Heart left ventricle (tissue), 13 donors: ENCODE data around the gene ISCU.

Experiments used
- POLR2A ChIP-seq, 2 donors: fragments of 450-650 bp; IDR thresholded peaks; one replicate each; pipeline ENCODE4 v1.6.1; 2017; ENCODE audit warnings: antibody characterized with exemption in 2 of 2, mild to moderate bottlenecking in 2 of 2, moderate library complexity in 2 of 2
- TF ChIP-seq, protein P1 (sequence below), 12 donors: fragments of 200-600 bp; sonication (generic) in 4 of 12; IDR thresholded peaks; one replicate each; pipeline versions ENCODE4 v1.5.0 to v1.8.0; 2018 to 2022; ENCODE audit warnings: antibody characterized with exemption in 12 of 12, mild to moderate bottlenecking in 5 of 12
- donor health status: ischemic (EF 13 %, LVEDD 7.1; RV severe dilation, severe dysfunction).
- donor health status: DM: no; HTN: yes; CAD: no.
- donor health status: DM: no; HTN: no; CAD: no.
- donor health status: ischemic (EF 25% LVEDD 6.9; RV normal size, moderate dysfunction).
- donor health status: ischemic (EF 25% LVEDD 5.7; RV mildly dilated, moderate dysfunction).
- donor health status: ischemic (EF 35%, LVEDD 5.7; RV mildly dilated, moderate dysfunction).
- donor health status: nonischemic (EF 11% LVEDD 7.7; RV severe dilation, severe dysfunction).
- donor health status: DM: yes; HTN: yes; CAD: no.
- donor health status: PGD.
- donor health status: ischemic (EF 29% LVEDD 5.4; RV normal size, mild dysfunction).
- donor health status: nonischemic (EF 23%, LVEDD 6.1; RV moderate dilation, normal function).

DNA sequence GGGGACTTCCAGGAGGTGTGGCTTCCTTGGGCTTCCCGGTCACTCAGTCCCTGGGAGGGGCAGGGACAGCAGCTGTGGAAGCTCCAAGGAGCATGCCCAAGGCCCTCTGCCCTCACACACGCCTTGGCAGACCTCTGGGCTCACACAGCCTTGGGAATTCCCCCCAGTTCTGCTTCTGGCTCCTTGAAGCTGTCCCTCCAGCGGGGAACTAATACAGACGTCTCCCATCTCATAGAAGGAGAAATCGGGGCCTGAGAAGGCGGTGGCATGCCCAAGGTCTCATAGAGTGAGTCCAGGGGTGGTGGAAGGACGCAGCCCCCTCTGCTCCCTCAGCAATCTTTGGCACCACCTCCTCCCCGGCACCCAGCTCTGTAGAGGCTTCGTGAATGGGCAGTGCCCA, 51.2 kb downstream of the ISCU start:
- TF ChIP-seq, protein P1, sequence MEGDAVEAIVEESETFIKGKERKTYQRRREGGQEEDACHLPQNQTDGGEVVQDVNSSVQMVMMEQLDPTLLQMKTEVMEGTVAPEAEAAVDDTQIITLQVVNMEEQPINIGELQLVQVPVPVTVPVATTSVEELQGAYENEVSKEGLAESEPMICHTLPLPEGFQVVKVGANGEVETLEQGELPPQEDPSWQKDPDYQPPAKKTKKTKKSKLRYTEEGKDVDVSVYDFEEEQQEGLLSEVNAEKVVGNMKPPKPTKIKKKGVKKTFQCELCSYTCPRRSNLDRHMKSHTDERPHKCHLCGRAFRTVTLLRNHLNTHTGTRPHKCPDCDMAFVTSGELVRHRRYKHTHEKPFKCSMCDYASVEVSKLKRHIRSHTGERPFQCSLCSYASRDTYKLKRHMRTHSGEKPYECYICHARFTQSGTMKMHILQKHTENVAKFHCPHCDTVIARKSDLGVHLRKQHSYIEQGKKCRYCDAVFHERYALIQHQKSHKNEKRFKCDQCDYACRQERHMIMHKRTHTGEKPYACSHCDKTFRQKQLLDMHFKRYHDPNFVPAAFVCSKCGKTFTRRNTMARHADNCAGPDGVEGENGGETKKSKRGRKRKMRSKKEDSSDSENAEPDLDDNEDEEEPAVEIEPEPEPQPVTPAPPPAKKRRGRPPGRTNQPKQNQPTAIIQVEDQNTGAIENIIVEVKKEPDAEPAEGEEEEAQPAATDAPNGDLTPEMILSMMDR (IDR thresholded peaks at IDR 0.05): no peak
- TF ChIP-seq POLR2A (IDR thresholded peaks at IDR 0.05): no peak
